ENCODE data around the gene PDIA5. TPM values are rescaled to one million over a fixed set of nuclear protein-coding genes. Genes with fewer than 3 reads are reported as not detected.
A peak's percentile ranks its signal among the peaks of the same experiment; 100 is the strongest.
"Not testable (repeated sequence)": the region's sequence is repeated elsewhere in the genome, so short reads cannot be mapped to it uniquely, and the experiment has no call there.

PDIA5 gene
- total and polyA plus RNA-seq, 9 donors = 11.2 to 58.3 (median 24.3) TPM

GRCh38 chr3:123148772-123149171 is 81.9 kb downstream of the PDIA5 start:
- intact Hi-C loops (cut with DNase I) = no loop called here
- peak in 1 of 5 donors; percentile 19 for DNase-seq
- no peak overlapping the region for H3K4me3 ChIP-seq
- H3K4me1 ChIP-seq (ENCODE audit: insufficient read depth) = peaks cover 2% of the 10 kb centered on the region
- TF ChIP-seq POLR2A (IDR thresholded peaks at IDR 0.05) (no peak), EP300 (IDR thresholded peaks at IDR 0.05) (no peak)
- TF ChIP-seq, protein P1, sequence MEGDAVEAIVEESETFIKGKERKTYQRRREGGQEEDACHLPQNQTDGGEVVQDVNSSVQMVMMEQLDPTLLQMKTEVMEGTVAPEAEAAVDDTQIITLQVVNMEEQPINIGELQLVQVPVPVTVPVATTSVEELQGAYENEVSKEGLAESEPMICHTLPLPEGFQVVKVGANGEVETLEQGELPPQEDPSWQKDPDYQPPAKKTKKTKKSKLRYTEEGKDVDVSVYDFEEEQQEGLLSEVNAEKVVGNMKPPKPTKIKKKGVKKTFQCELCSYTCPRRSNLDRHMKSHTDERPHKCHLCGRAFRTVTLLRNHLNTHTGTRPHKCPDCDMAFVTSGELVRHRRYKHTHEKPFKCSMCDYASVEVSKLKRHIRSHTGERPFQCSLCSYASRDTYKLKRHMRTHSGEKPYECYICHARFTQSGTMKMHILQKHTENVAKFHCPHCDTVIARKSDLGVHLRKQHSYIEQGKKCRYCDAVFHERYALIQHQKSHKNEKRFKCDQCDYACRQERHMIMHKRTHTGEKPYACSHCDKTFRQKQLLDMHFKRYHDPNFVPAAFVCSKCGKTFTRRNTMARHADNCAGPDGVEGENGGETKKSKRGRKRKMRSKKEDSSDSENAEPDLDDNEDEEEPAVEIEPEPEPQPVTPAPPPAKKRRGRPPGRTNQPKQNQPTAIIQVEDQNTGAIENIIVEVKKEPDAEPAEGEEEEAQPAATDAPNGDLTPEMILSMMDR (IDR thresholded peaks at IDR 0.05) = no peak
- H3K27ac ChIP-seq = no peak overlapping the region
- no peaks in the 10 kb centered on the region for H3K9me3 ChIP-seq
- WGBS, 3 donors = 96 to 97% (median 97%) methylated on average over 8 of the region's 8 CpGs
- no peaks in the 10 kb centered on the region for H3K36me3 ChIP-seq
- H3K27me3 ChIP-seq = no peaks in the 10 kb centered on the region

DNA sequence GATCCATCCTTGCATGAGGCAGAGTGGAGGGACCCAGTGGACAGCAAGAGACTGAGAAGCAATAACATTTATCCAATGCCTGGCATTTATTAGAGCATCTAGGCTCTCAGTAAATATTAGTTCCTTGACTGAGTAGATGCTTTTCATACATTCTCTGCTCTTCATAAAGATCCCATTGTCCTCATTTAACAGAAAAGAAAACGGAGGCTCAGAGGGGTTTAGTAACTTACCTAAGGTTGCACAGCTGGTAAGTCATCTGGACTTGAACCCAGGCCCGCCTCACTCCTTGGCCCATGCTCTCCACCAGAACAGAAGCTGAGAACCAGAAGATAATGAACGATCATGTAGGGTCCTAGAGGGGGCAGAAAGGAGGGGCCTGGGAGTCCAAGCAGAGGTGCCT is 82.7 kb downstream of the PDIA5 start:
- WGBS, 3 donors = 88 to 94% (median 93%) methylated on average over 3 of the region's 3 CpGs
- no peak for TF ChIP-seq EP300 (IDR thresholded peaks at IDR 0.05)
- no peak for TF ChIP-seq POLR2A (IDR thresholded peaks at IDR 0.05)
- TF ChIP-seq, protein P1 (IDR thresholded peaks at IDR 0.05) = no peak
- intact Hi-C loops (cut with DNase I) = no loop called here

DNA sequence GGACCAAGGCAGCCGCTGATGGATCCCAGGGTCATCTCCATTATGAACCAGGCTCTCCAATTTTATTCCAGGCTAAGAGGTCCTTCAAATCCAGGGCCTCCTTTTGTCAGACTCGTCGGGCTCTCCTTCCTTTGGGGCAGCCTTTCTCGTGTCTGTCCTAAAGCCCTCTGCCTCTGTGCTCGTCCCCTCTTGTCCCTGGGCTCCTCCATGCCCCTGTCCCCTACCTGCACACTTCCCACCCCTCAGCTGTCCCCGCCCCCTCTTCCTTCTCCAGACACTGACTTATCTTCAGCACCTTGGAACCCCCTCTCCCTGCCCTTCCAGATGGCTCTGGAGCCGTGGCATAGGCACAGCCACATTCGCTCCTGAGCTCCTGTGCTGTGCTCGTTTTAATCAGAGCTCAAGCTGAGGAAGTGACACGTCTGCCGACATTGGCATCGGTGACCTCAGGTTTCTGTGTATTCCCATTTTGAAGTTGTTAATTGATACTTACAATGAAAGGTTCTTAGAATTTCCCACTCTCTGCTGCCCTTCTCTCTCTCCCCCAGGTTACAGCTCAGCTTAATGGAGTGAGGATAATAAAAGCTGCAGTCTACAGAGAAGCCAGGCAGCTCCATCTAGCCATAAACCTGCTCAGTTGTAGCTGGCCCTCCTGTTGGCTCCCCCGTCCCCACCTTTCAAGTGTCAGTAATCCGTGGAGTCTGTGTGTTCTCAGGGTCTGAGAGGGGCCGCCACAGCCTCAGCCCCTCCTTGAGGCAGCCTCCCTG is 83.8 kb downstream of the PDIA5 start:
- no peaks in the 10 kb centered on the region for H3K27me3 ChIP-seq
- peak in 1 of 5 donors; percentile 21 for DNase-seq
- H3K27ac ChIP-seq = no peak overlapping the region

More for the DNA sequence above, 82.7 kb downstream of the PDIA5 start:
- H3K27me3 ChIP-seq = no peaks in the 10 kb centered on the region
- H3K27ac ChIP-seq = no peak overlapping the region
- no peaks in the 10 kb centered on the region for H3K9me3 ChIP-seq
- H3K4me1 ChIP-seq (ENCODE audit: insufficient read depth) = no peaks in the 10 kb centered on the region
- H3K36me3 ChIP-seq = no peaks in the 10 kb centered on the region
- H3K4me3 ChIP-seq = no peak overlapping the region
- DNase-seq = no peak

DNA sequence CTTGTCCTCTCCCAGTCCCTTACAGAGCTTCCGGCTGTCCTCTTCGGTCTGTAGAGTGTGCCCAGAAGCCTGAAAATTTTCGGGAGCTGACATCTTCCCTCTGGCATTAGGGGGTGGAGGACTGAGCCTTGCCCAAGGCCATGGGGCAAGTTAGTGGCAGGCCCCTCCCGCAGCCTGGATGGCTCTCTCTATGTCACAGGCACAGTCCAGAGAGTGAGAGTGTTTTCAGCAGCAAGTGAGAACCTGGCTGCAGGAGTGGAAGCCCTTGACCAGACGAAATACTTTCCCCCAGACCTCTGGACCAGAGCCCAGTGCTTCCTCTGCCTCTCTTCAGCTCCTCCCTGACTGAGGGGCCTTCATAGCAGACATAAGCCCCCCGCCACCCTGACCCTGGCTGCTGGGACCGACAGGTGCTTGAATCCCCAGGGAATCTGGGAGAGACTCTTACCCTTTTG is 84.5 kb downstream of the PDIA5 start:
- TF ChIP-seq, protein P1 (IDR thresholded peaks at IDR 0.05) = no peak
- TF ChIP-seq EP300 (IDR thresholded peaks at IDR 0.05) (no peak), POLR2A (IDR thresholded peaks at IDR 0.05) (no peak)
- Histone ChIP-seq H3K4me3 (no peak overlapping the region), H3K9me3 (no peaks in the 10 kb centered on the region), H3K36me3 (no peaks in the 10 kb centered on the region), H3K4me1 (ENCODE audit: insufficient read depth) (no peaks in the 10 kb centered on the region), H3K27me3 (no peaks in the 10 kb centered on the region), H3K27ac (no peak overlapping the region)
- 75 to 80% (median 77%) methylated on average over 7 of the region's 7 CpGs for WGBS, 3 donors
- DNase-seq = peak in 1 of 5 donors; percentile 11
- intact Hi-C loops (cut with DNase I) = no loop called here

More for the DNA sequence above, 83.8 kb downstream of the PDIA5 start:
- Histone ChIP-seq H3K4me1 (ENCODE audit: insufficient read depth) (no peaks in the 10 kb centered on the region), H3K9me3 (no peaks in the 10 kb centered on the region), H3K36me3 (no peaks in the 10 kb centered on the region), H3K4me3 (no peak overlapping the region)
- WGBS, 3 donors = 88 to 89% (median 89%) methylated on average over 15 of the region's 15 CpGs
- intact Hi-C loops (cut with DNase I) = no loop called here
- no peak for TF ChIP-seq EP300 (IDR thresholded peaks at IDR 0.05)
- no peak for TF ChIP-seq POLR2A (IDR thresholded peaks at IDR 0.05)
- TF ChIP-seq, protein P1 (IDR thresholded peaks at IDR 0.05) = no peak

- intact Hi-C loops (cut with DNase I); DNase-seq; H3K27me3 ChIP-seq; H3K36me3 ChIP-seq; H3K27ac ChIP-seq; H3K9me3 ChIP-seq; H3K4me1 ChIP-seq (ENCODE audit: insufficient read depth); H3K4me3 ChIP-seq: not testable (repeated sequence)
- WGBS, 3 donors = 62 to 82% (median 76%) methylated on average over 3 of the region's 3 CpGs
These were observed 85.1 kb downstream of the PDIA5 start for GRCh38 chr3:123151853-123152420.
